ENCODE measurements around the gene KCNH2.

DNA sequence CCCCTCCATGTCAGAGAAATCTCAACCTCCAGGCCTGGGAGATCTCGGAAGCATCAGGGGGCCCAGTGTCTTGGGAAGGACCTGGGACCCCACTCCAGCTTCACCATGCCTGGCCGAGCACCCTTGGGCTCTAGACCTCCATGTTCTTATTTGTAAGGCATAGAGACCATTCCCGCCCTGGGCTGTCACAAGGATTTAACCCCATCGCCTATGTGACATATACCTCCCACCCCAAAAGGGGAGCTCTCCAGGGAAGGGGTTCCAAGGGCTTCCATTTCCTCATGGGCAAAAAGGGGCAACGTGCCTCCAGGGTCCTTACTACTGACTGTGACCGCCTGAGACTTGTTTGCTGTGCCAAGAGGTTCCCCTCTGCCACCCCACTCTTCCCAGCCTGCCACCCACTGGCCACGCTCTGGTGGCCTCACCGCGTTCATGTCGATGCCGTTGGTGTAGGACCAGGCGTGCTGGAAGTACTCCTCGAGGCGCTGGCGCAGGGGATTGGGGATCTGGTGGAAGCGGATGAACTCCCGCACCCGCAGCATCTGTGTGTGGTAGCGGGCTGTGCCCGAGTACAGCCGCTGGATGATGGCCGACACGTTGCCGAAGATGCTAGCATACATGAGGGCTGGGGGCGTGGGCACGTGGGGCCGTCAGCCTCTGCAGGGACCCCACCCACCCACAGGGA is 27.5 kb downstream of the KCNH2 start:
- TF ChIP-seq POLR2A (IDR thresholded peaks at IDR 0.05) (no peak), CTCF (IDR thresholded peaks at IDR 0.05) (no peak)
